Endothelial cell of umbilical vein (primary cell): ENCODE results near the gene SGSM2. TPM values are rescaled to one million over a fixed set of nuclear protein-coding genes. Genes with fewer than 3 reads are reported as not detected.

Experiments
- BruUV-seq: library from RNA; stranded (reverse); fragments of 400-500 nt; replicated peaks from 2 replicates; lab custom pipeline; 2021; lab: Mats Ljungman, UMichigan
- CTCF ChIA-PET: fragments of 300-600, 350-600 bp; sonication (Branson Sonifier 250); formaldehyde crosslinking; loops from one replicate; lab custom pipeline; 2021; ENCODE audit warnings: antibody characterized with exemption, inconsistent platforms; lab: Charles Lee
- POLR2A ChIA-PET: fragments of 300-600, 350-600 bp; sonication (Branson Sonifier 250); formaldehyde crosslinking; loops from one replicate; lab custom pipeline; 2021; ENCODE audit warnings: antibody characterized with exemption, inconsistent platforms; lab: Charles Lee
- DNase-seq: peaks from one replicate; pipeline ENCODE4 v3.0.0-alpha.2; 2011; ENCODE audit warnings: low read depth, low spot score
- FAIRE-seq: peaks from 2 replicates; lab custom pipeline; 2011; peaks lifted over from hg19 to GRCh38; lab: Jason Lieb, UNC
- H2AFZ ChIP-seq: 2 replicates; pipeline ENCODE4 v1.6.0; 2012; ENCODE audit warnings: low read depth, low read length, control low read depth, inconsistent platforms
- H3K27ac ChIP-seq: 2 replicates; pipeline ENCODE4 v1.5.1; 2011; ENCODE audit warnings: low read depth, mild to moderate bottlenecking, control low read depth, low read length, moderate library complexity; ENCODE audit not compliant: insufficient read depth
- H3K27me3 ChIP-seq, 2 experiments: 2 replicates each; pipeline versions ENCODE4 v1.6.0 to v1.6.1; 2011; ENCODE audit warnings: low read length in 2 of 2, mixed read lengths in 1 of 2; ENCODE audit not compliant: control insufficient read depth in 2 of 2, insufficient read depth in 2 of 2
- H3K36me3 ChIP-seq, 2 experiments: 2 replicates in 1 of 2; 3 replicates in 1 of 2; pipeline ENCODE4 v1.5.1; 2011; ENCODE audit warnings: low read length in 2 of 2, mild to moderate bottlenecking in 1 of 2, moderate library complexity in 1 of 2; ENCODE audit not compliant: control insufficient read depth in 2 of 2, insufficient read depth in 2 of 2; ENCODE audit errors: extremely low read depth in 1 of 2
- H3K4me1 ChIP-seq: 3 replicates; pipeline ENCODE4 v1.5.1; 2011; ENCODE audit warnings: mild to moderate bottlenecking, low read length; ENCODE audit not compliant: control insufficient read depth, insufficient read depth; ENCODE audit errors: extremely low read depth
- H3K4me2 ChIP-seq: 2 replicates; pipeline ENCODE4 v1.6.1; 2011; ENCODE audit warnings: low read length, control low read depth, mixed read lengths; ENCODE audit not compliant: insufficient read depth
- H3K4me3 ChIP-seq, 3 experiments: fragments of 200-600 bp in 1 of 3; sonication (generic), shearing (Covaris generic) in 1 of 3; replicated peaks in 1 of 3; 2 replicates each; pipeline ENCODE4 v1.5.1; 2011 to 2016; ENCODE audit warnings: control low read depth in 3 of 3, low read length in 3 of 3, mild to moderate bottlenecking in 2 of 3, inconsistent platforms in 1 of 3, low read depth in 1 of 3, moderate library complexity in 1 of 3; ENCODE audit not compliant: insufficient read depth in 1 of 3
- H3K79me2 ChIP-seq: 2 replicates; pipeline ENCODE4 v1.6.0; 2012; ENCODE audit warnings: low read length, inconsistent platforms; ENCODE audit not compliant: control insufficient read depth, insufficient read depth
- H3K9ac ChIP-seq: replicated peaks from 2 replicates; pipeline ENCODE3; 2011; ENCODE audit warnings: low read length, control low read depth; ENCODE audit not compliant: insufficient read depth; ENCODE audit errors: extremely low read depth
- H3K9me1 ChIP-seq: replicated peaks from 3 replicates; pipeline ENCODE4 v1.6.0; 2011; ENCODE audit warnings: mild to moderate bottlenecking, low read length; ENCODE audit not compliant: control insufficient read depth, insufficient read depth; ENCODE audit errors: extremely low read depth
- H3K9me3 ChIP-seq: replicated peaks from 2 replicates; pipeline ENCODE4 v1.5.1; 2012; ENCODE audit warnings: low read length, inconsistent platforms; ENCODE audit not compliant: control insufficient read depth, insufficient read depth
- H4K20me1 ChIP-seq: replicated peaks from 2 replicates; pipeline ENCODE3; 2011; ENCODE audit warnings: mild to moderate bottlenecking, low read length; ENCODE audit not compliant: control insufficient read depth, insufficient read depth; ENCODE audit errors: extremely low read depth
- EZH2 ChIP-seq: IDR thresholded peaks from 2 replicates; pipeline ENCODE4 v1.6.1; 2012; ENCODE audit warnings: borderline replicate concordance, low read depth, mild to moderate bottlenecking, moderate library complexity, low read length, inconsistent platforms; ENCODE audit not compliant: severe bottlenecking
- GATA2 ChIP-seq: IDR thresholded peaks from 2 replicates; pipeline ENCODE4 v1.7.0; 2011; ENCODE audit warnings: low read depth, mild to moderate bottlenecking, moderate library complexity, mixed read lengths, low read length; ENCODE audit not compliant: insufficient read length, insufficient read depth
- MYC ChIP-seq: IDR thresholded peaks from one replicate; pipeline ENCODE4 v1.6.1; 2011; ENCODE audit warnings: mild to moderate bottlenecking, low read depth, low read length
- POLR2A ChIP-seq: IDR thresholded peaks from 2 replicates; pipeline ENCODE4 v1.6.1; 2012; ENCODE audit warnings: low read depth, mild to moderate bottlenecking, control low read depth, low read length
- POLR2AphosphoS5 ChIP-seq: IDR thresholded peaks from 2 replicates; pipeline ENCODE4 v1.6.1; 2012; ENCODE audit warnings: low read depth, mild to moderate bottlenecking, control low read depth, low read length, moderate library complexity; ENCODE audit not compliant: insufficient read depth
- dilution Hi-C: fragments of 300-500 bp; cut with MboI; formaldehyde crosslinking; loops from one replicate; pipeline ENCODE4 v1.15.0; 2019; ENCODE audit warnings: low sequenced_read_pairs; ENCODE audit not compliant: extremely low pct_ligation_motif_present
- intact Hi-C: fragments of 100-400 bp; cut with micrococcal nuclease; formaldehyde crosslinking; loops from one replicate; pipeline ENCODE4 v1.10.0; 2022
- polyA plus RNA-seq, 4 experiments: library from polyadenylated mRNA; depleted of rRNA in 3 of 4; stranded (reverse) in 3 of 4; unstranded in 1 of 4; fragments of >200 nt; gene quantifications; 2 replicates each; pipeline versions ENCODE4 v1.2.1 to v1.2.3, GENCODE V29; 2011 to 2012; ENCODE audit warnings: missing spikeins in 1 of 4
- total RNA-seq: library from RNA; stranded (reverse); gene quantifications from 2 replicates; pipeline ENCODE4 v1.2.3, GENCODE V29; 2021
- TF ChIP-seq, protein P1 (sequence below): IDR thresholded peaks from 2 replicates; pipeline ENCODE4 v1.6.1; 2011; ENCODE audit not compliant: insufficient read depth, insufficient read length

The SGSM2 gene
- total and polyA plus RNA-seq, 2 donors (not counting 3 experiments of a cell fraction or from before 2014, with no cell fraction given): 61.6 to 94.5 TPM

DNA sequence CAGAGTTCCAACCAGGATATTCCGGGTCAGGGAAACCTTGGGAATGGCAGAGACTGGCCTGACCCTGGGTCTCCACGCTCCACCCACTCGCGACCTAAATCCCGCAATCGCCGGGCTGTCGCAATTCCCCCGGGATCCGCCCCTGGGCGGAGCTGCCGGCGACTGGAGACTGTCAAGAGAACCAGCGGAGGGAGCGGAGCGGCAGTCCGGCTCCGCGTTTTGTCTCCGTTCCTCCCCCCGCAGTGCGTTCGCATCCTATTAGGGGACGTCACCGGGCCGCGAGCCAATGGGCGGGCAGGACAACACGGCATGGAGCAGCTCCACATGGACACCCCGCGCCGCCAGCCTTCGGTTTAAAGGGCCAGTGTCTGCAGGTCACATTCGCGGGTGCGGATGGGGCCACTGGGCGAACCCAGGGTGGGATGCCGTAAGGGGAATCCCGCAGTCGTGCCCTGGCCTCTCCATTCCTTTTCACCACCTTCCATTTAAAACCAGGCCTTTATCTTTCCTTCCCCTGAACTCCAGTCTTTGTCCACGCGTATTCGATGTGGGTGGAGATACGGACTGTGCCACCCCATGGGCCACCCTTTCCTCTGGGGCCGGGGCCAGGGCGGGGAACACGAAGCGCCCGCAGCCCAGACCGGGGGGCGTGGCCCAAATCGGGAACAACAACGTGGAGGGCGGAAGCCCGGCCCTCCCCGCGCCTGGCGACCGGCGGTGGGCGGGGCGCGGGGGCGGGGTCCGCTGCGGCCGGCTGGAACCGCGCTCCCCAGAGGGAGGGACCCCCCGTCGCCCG is 64.3 kb downstream of the SGSM2 start:
- Histone ChIP-seq H3K4me3 (peak overlapping the region; percentile 11 to 69 (median 51)), H3K27me3 (no peaks in the 10 kb centered on the region), H3K27ac (peak overlapping the region; percentile 99), H3K4me2 (peak overlapping the region; percentile 44), H3K9me1 (no peaks in the 10 kb centered on the region), H2AFZ (peak overlapping the region; percentile 13), H3K79me2 (peaks cover 14% of the 10 kb centered on the region), H3K36me3 (no peaks in the 10 kb centered on the region), H4K20me1 (no peaks in the 10 kb centered on the region), H3K4me1 (peaks cover 43% of the 10 kb centered on the region), H3K9ac (peak overlapping the region; percentile 74), H3K9me3 (no peaks in the 10 kb centered on the region)
- CTCF ChIA-PET: interaction anchor here (1.2 to 4.1 kb wide), 4 partner anchors 9 to 19 kb away, joined by 5 to 47 read pairs (median 22); no protein-coding TSS in a partner anchor
- POLR2A ChIA-PET: interaction anchor here (1.1 to 1.2 kb wide), 2 partner anchors 9 to 65 kb away, joined by 3 to 10 read pairs; partner anchors contain the start of gene TSR1
- no TSS peak for BruUV-seq
- TF ChIP-seq MYC: no peak
- peak; percentile 28 for TF ChIP-seq POLR2AphosphoS5
- TF ChIP-seq GATA2: no peak
- no peak for TF ChIP-seq POLR2A
- TF ChIP-seq, protein P1, sequence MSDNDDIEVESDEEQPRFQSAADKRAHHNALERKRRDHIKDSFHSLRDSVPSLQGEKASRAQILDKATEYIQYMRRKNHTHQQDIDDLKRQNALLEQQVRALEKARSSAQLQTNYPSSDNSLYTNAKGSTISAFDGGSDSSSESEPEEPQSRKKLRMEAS: peak; percentile 78
- peak; percentile 98 for FAIRE-seq
- dilution Hi-C loops (no loop called here), intact Hi-C loops (loop anchor here (1.0 to 5.0 kb wide), 4 partner anchors 8 to 64 kb away; partner anchors contain the start of genes SGSM2 and TSR1)
- peak; percentile 100 for DNase-seq

DNA sequence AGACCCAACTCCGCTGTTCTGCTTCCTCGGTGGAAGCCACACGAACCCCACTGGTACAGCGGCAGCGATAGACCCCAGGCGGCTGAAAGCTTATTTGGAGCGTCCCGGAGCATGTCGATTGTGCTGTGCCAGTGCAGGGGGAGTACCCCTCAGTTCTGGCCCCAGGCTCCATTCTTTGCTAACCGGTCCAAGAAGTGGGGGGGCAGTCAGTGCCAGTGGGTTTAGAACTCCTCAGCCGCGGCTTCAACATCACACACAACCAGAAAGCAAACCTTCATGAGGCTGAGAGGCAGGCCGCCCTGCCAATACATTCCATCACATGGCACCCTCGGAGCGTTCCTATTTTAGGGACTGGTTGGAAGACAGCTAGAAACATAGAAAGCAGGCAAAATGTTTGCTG is 65.2 kb downstream of the SGSM2 start:
- H3K79me2 ChIP-seq: peaks cover 10% of the 10 kb centered on the region
- H3K4me1 ChIP-seq: peaks cover 43% of the 10 kb centered on the region
- intact Hi-C loops: loop anchor here (5.0 kb wide), 1 partner anchor 65 kb away; the partner anchor contains the start of genes SGSM2 and TSR1
- H3K9me3 ChIP-seq: no peaks in the 10 kb centered on the region
- H2AFZ ChIP-seq: peak overlapping the region; percentile 35
- H3K9ac ChIP-seq: peak overlapping the region; percentile 49
- peak overlapping the region; percentile 68 for H3K4me2 ChIP-seq
- DNase-seq (no peak), FAIRE-seq (no peak)
- POLR2A ChIA-PET: no interaction called here
- H3K27ac ChIP-seq: peak overlapping the region; percentile 39
- H3K4me3 ChIP-seq: peak overlapping the region in 2 of 3 experiments; percentile 50 to 69
- H3K27me3 ChIP-seq: no peaks in the 10 kb centered on the region
- BruUV-seq: no TSS peak
- TF ChIP-seq MYC (no peak), POLR2AphosphoS5 (no peak), EZH2 (no peak)
- CTCF ChIA-PET: interaction anchor here (0.9 to 4.1 kb wide), 4 partner anchors 10 to 21 kb away, joined by 3 to 47 read pairs (median 36); no protein-coding TSS in a partner anchor
- dilution Hi-C loops: no loop called here
- H4K20me1 ChIP-seq: no peaks in the 10 kb centered on the region
- H3K36me3 ChIP-seq: no peaks in the 10 kb centered on the region
- H3K9me1 ChIP-seq: no peaks in the 10 kb centered on the region
